GM19035 (cell line): Measurements from ENCODE around the gene LRG1.

ENCODE experiments used
- ATAC-seq: cut with Tn5 transposase; IDR thresholded peaks from one replicate; pipeline ENCODE4 v1.9.1; 2021; ENCODE audit not compliant: unreplicated experiment

Gene LRG1, protein sequence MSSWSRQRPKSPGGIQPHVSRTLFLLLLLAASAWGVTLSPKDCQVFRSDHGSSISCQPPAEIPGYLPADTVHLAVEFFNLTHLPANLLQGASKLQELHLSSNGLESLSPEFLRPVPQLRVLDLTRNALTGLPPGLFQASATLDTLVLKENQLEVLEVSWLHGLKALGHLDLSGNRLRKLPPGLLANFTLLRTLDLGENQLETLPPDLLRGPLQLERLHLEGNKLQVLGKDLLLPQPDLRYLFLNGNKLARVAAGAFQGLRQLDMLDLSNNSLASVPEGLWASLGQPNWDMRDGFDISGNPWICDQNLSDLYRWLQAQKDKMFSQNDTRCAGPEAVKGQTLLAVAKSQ

DNA sequence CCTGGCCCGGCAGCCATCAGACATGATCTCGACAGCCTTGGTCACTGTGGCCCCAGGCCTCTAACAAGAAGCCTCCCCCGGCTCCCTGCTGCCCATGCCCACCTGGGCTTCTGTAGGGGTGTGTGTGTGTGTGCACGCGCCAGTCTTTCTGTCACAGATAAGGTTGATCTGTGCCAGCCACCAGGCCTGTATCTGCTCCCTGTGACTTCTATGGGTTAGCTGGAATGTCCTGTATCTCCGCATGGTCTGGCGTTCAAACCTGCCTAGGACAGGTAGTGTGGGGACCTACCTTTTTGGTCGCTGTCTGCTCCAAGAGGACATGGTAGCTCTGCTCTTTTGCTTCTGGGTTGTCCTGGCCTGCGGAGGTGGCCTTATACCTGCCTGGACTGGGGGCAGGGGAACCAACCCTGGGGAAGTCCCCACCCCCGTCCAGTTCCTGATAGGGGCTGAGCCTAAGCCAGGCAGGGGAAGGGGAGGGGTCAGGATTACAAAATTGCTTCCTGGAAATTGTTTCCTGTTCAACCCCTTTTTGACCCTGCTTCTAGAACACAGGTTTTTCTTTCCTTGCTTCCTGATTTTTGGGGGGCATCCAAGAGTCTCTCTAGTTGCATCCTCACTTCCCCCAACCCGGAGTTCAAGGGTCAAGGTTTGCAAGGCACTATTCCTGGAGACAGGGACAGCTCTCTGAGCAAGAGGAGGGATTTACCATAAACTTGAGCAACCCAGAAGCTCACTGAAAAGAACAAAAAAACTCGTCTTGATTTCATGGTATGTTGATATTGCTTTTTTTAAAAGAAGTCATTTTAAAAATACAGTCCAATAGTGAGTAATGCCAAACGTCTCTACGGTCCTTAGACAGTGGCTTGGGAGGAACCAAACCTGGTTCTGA, at the start of gene LRG1:
LRG1 (minus strand) TSS at position 344 of the 889 bp plus-strand sequence; CDS start at position 321, 23 bp downstream.
- no peak for ATAC-seq

DNA sequence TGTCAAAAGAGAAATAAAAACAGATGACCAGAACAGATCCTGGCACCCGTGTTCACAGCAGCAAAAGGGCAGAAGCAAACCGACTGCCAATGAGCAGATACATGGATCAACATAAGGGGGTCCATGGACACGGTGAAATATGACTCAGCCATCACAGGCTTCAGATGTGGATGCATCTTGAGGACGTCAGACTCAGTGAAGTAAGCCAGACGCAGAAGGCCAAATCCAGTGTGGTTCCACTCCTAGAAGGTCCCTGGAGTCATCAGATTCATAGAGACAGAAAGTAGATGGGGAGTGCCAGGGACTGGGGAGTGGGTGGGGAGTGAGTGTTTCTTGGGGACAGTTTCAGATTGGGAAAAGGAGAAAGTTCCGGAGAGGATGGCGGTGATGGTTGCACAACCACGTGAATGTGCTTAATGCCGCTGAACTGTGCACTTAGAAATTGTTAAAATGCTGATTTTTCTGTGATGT, 48.5 kb upstream of the LRG1 start:
- no peak for ATAC-seq

DNA sequence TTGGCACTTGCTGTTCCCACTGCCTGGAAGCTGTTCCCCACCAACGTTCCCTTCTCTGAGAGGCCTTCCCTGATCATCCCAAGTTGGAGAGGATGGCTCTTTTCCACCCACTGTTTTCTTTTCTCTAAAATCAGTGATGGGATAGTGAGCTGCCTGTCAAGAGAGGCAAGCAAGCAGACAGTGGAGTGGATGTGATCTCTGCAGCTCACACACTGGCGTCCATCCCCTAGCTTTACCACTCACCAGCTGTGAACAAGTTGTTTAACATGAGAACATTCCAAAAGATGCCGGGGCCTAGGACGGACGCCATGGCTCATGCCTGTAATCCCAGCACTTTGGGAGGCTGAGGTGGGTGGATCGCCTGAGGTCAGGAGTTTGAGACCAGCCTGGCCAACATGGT, 47.7 kb upstream of the LRG1 start:
- no peak for ATAC-seq

DNA sequence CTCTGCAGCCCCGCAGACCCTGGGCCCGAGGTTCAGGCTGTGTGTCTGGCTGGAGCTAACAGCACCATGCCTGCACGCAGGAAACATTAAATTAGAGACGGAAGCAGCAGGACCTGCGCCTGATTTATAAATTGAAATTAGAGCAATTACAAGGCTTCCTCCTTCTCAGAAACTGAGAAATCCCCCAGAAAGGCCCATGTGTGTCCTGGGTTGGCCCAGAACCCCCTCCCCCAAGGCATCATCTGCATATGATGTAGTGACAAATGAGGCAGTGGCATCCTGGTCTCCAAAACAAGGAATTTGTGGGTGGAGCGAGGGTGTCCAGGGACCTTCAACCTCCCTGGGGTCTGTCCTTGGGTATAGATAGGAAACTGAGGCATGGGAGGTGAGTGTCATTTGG, 46.9 kb upstream of the LRG1 start:
- ATAC-seq = no peak

DNA sequence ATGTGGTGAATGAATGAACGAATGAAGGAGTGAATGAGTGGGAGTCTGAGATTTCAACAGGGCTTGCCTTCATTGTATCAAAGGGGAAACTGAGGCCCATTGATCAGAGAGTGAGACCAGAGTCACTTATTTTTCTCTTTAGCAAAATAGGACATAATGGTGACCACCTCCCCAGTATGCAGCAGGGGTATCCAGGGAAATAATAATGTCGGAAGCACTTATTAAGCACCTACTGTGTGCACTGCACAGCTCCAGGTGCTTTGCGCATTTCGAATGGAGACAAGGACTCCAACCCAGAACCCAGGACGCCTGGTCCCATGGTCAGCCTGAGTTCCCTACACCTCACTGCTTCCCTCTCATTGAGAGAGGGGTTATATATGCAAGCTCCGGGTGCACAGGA, 46.4 kb upstream of the LRG1 start:
- ATAC-seq = no peak

DNA sequence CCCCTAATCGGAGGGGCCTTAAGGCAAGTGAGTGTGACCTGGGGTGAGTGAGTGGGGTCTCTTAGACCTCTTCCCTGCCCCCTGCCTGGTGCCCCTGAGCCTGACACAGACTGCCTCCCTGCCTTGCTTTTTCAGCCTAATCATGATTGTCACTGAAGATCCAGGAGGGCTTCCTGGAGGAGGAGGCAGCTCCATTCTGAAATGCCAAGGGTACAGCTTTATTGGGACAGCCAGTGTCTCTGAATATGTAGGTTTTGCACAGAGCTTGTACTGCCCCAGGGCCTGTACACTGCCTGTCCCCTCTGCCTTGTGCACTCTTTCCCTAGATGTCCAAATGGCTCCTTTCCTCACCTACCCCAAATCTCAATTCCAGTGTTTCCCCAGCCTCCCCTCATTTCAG, 45.7 kb upstream of the LRG1 start:
- ATAC-seq = no peak

DNA sequence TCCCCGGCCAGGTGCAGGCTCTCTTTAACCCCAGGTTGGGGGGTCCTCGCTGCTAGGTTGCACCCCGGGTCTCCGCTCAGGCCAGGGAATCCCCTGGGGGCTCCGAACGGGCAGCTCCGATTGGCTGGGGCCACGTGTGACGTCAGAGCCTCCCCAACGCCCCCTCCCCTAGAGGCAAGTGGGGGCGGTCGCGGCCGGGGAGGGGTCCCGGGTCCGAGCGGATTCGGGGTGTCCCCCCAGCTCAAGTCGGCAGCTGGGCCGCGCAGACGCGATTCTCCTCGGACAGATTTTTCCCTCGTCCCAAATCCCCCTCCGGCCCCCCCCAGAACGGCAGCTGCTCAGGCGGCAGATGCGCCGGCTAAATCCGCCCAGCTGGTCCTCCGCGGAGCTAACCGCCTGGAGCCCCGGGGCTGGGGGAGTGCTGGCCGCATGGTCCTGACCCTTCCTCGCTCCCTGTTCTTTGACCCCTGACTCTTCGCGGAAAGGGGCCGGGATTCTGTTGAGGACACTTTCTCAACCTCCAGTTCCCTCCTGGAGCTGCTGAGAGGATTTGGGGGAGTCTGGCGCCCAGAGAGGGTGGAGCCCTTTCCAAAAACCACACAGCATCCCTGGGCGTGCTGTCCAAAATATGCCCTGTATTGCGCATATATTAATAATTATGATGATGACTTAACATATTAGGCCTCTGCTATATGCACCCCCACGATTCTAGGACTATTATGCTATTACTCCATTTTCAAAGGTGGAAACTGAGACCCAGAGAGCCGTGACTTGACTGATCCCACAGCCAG, 45.0 kb upstream of the LRG1 start:
- no peak for ATAC-seq

DNA sequence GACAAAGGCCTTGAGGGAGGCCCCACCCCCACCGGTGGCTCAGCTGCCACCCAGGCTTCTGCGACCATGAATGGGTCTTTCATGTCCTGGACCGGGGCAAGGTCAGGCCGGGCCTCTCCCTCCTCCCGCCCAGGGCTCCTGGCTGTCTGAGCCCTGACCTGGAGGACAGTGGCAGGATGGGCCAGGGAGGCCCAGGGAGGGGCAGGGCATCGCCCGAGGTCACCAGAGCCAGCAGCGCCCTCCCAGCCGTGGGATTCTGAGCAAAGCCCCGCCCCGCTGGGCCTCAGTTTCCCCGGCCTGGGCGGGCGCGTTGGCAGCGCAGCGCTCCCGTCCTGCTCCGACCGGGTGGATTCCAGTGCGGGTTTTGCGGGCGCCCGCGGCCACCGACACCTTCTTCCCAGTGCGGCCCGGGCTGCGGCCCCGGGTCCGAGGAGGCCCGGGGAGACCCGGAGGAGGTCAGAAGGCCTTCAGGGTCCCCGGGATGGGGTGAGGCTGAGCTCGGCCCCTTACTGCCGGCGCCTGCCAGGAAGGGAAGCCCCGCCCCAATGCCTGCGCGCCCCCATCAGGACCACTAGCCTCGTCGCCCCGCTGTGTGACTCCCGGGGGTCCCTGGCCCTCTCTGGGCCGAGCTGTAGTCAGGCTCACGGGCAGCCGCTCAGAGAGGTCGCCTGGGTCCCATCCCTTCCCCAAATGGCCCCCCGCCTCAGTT, 44.3 kb upstream of the LRG1 start:
- ATAC-seq = no peak

DNA sequence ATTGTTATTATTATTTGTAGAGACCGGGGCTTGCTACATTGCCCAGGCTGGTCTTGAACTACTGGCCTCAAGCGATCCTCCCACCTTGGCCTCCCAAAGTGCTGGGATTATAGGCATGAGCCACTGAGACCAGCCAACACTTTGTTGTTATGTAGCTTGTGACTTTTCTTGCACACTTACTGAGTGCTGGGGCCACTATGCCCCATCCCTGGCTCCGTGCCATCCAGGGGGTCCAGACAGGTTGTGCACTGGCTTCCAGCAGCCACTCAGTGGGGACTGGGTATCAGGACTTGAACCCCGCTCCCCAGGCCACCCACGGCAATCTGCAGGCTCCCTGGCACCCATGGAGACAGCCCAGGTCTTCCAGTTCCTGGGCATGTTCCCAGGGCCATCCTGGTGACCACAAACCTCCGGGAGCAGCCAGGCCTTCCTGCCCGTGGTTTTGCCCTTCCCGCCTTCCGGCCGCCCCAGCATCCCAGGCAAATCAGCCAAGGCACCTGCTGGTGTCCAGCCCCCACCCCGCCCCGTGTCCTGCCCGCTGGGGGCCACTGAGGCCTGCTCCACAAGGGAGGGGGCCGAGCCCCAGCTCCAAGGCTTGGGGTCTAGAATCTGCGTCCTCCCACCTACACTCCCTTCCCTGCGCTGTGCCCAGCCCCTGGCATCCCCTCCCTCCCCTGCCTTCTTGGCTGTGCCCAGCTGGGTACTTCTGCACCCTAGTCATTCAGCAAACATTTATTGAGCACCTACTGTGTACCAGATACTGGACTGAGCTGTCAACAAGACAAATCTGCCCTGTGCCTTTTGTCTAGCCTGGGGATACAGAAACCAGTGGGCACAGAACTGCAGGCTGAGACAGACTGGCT, 43.4 kb upstream of the LRG1 start:
- ATAC-seq = no peak

DNA sequence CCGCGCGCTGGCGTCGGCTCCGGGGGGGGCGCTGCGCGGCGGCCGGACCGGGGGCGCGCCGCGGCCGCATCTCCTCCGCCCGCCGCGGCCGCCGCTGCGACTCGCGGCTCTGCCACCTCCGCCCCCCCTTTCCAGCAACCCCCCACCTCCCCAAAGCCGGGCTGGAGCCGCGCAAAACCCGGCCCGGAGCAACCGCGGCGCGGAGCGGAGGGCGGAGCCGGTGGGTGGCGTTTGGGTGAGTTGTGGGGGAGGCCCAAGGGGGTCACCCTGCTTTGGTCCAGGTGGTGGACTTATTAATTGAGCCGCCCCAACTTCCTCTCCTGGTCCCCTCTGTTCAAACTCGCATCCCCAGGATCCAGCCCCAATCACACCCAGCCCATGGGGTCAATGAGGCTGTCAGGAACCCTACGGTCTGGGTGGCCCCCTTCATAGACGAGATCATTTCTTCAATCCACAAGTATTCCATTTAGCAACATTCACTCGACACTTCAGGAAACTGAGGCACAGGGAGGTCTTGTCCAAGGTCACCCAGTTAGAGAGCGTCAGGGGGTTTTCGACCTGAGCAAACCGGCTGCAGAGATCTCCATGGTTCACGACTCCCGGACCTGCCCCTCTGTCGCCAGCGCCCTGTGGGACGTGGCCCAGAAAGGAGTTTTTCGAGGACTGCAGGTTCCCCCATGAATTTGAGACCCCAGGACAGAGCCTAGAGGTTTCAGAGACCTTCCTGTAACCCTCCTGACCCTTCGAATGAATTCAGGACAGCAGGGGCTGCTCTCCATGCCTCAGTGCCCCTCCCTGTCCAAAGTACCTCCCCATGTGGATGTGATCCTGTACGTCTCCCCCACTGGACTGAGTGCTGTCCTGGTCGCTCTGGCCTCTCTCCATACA, 42.1 kb upstream of the LRG1 start:
- no peak for ATAC-seq

DNA sequence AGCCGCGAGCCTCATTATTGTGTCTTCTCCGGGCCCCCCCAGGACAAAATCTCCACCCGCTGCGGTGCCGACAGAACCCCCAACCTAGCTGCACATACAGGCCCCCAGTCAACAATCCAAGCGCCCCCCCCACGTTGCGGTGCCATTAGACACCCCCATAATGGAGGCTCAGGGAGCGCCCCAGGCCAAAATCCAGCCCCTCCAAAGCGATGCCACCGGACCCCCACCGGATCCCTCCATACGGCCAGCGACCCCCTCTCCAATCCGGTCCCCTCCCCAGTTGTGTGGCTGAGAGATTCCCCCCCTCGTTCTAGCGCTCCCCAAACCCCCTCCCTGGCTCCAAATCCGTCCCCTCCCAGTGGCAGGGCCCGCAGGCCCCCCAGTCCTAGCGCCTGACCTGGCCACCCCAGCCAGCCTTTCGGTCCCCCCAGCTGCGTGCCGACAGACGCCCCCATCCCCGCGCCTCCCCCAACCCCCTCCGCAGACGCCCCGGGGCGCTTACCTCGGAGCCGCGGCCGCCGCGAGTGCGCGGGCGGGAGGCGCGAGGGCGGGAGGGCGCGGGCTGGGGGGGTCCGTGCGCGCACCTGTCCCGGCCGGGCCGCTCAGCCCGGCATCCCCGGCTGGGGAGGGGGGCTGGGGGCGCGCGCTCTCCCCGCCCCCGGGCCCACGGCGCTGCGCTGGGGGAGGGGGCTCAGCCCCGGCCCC, 41.3 kb upstream of the LRG1 start:
- no peak for ATAC-seq

DNA sequence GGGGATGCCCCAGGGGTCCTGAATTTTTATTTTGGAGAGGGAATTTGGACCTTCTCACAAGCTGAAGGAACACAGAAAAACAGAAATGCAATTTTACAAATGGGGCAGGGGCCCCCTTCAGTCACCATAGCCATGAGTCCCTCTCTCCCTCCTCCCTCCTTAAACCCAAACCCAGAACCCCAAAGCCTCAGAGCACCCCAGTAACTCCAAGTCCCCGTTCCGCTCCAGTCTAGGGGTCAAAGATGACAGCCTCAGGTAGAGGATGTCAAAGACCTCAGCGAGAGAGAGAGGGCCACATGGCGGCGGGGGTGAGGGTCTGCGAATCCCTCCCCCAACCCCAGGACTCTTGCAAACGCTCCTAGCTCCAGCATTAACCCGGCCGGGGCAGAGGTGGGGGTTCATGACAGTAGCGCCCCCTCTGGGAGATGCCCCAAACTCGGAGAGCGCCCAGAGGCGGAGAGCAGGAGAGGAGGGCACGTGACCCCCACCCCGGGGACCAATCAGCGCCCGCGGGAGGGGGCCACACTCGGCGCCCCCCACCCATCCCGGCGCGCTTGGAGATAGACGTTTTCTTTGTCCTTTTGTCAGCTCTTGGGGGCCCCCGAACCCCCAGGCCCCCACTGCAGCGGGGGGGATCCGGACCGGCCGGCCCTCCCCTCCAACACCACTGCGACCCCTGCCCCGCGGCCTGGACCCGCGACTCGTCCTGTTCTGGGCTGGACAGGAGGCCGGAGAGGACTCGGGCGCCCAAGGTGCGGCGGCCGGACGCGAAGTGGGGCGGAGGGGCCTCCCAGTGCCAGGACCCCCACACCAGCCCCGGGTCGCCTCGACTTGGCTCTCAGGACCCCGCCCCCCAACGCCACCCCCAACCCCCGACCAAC, 40.4 kb upstream of the LRG1 start:
- no peak for ATAC-seq

DNA sequence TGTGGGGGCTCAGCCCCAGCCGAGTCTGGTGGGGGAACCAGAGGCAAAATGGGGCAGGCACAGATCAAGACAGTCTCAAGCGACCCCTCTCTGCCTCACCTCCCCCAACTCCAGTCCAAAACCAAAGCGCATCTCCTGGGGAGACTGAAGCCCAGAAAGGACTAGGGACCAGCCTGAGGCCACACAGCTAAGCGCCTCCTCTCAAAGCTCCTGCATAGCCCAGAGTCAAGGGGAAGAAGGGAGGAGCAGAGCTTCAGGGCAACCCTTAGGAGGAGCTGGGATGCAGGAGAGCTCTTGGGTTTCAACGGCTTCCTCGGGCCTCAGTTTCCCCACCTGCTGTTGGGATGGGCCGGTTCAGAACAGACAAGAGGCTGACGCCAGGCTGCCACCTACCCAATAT, 39.6 kb upstream of the LRG1 start:
- ATAC-seq = no peak

DNA sequence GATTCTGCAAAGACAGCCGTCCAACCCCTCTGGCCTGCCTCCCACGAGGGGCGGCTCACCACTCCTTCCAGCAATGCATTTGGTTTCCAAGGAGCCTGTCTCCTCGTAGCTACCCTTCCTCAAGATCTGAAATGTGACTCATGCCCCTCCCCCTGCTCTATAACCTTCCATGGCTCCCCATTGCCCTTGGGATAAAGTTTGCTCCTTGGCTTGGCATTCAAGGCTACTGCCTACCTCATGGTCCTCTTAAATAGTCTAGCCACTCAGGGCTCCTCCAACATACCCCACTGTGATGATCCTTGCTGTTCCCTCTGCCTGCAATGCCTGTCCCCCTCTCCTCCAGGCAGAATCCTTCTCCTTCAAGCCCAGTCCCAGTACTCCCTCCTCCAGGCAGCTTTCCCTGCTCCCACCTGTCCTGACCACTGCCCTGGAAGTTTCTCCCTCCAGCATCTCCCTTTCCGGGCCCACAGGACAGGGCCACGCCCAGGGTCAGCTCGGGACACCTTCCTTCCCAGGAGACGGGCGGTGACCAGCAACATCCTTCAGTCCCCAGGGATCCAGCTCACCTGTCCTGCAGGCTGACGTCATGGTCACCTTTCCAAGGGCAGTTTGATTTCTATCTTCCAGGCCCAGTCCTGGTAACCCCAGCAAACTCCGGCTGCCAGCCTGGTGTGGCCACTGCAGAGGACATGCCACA, 38.9 kb upstream of the LRG1 start:
- no peak for ATAC-seq

DNA sequence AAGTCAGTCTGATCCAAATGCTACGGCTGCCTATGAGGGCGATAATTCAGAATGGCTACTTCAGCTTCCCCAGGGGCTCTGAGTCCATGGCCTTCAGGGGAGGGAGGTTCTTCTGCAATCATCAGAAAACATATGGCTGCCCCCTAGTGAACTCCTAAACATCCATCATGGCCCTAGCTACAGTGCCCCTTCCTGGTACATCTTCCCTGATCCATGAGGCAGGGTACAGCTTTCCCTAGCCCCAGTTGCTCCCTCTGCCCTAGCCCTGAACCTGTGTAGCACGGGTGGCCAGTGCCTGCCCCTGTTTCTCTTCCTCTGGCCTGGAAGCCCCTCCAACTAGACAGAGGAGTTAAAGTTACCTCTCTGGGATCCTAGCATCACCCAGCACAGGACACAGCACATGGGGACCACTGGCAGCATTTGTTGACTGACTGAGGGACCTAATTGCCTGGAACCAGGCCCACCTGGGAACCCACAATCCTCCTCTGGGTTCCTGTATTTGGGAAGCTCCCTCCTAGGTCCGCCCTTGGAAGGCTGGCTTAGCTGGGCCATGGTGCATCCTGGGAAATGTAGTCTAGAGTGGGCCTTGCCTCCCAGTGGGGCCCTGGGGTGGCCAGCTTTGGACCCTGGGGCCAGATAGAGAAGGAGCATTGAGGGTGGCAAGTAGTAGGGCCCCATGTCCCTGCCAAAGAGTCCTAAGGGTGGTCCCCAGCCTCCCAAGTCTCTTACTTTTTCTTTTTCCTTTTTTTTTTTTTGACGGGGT, 37.4 kb upstream of the LRG1 start:
- no peak for ATAC-seq
